Hepatocyte (in vitro differentiated cells): ENCODE measurements around the gene JMJD7. TPM values are rescaled to one million over a fixed set of nuclear protein-coding genes. Genes with fewer than 3 reads are reported as not detected.
A peak's percentile ranks its signal among the peaks of the same experiment; 100 is the strongest.

Experiments
- DNase-seq: peaks from one replicate; pipeline ENCODE4 v3.0.0-alpha.2; 2016; ENCODE audit warnings: low spot score
- H2AFZ ChIP-seq: fragments of 200-600 bp; sonication (generic); 2 replicates; pipeline ENCODE4 v1.6.0; 2016; ENCODE audit warnings: antibody characterized with exemption, mild to moderate bottlenecking
- H3K27ac ChIP-seq: fragments of 200-600 bp; sonication (generic); 2 replicates; pipeline ENCODE4 v1.5.1; 2016; ENCODE audit warnings: mild to moderate bottlenecking
- H3K27me3 ChIP-seq: fragments of 200-600 bp; sonication (generic); 2 replicates; pipeline ENCODE4 v1.6.1; 2016
- H3K36me3 ChIP-seq: fragments of 200-600 bp; sonication (generic); replicated peaks from 2 replicates; pipeline ENCODE4 v1.5.1; 2016; ENCODE audit warnings: low read depth; ENCODE audit not compliant: insufficient read depth
- H3K4me1 ChIP-seq: fragments of 200-600 bp; sonication (generic); 2 replicates; pipeline ENCODE4 v1.5.1; 2016; ENCODE audit warnings: mild to moderate bottlenecking, moderate library complexity; ENCODE audit not compliant: insufficient read depth
- H3K4me2 ChIP-seq: fragments of 200-600 bp; sonication (generic); 2 replicates; pipeline ENCODE4 v1.6.0; 2016
- H3K4me3 ChIP-seq: fragments of 200-600 bp; sonication (generic); 2 replicates; pipeline ENCODE4 v1.5.1; 2016; ENCODE audit warnings: mild to moderate bottlenecking
- H3K79me2 ChIP-seq: fragments of 200-600 bp; sonication (generic); 2 replicates; pipeline ENCODE4 v1.6.0; 2017; ENCODE audit warnings: mild to moderate bottlenecking
- H3K9me2 ChIP-seq: fragments of 200-600 bp; sonication (generic); replicated peaks from 2 replicates; pipeline ENCODE4 v1.6.0; 2017; ENCODE audit warnings: mild to moderate bottlenecking; ENCODE audit not compliant: insufficient read depth
- H3K9me3 ChIP-seq: fragments of 200-600 bp; sonication (generic); 2 replicates; pipeline ENCODE4 v1.5.1; 2016; ENCODE audit warnings: low read depth, mild to moderate bottlenecking
- H4K20me1 ChIP-seq: fragments of 200-600 bp; sonication (generic); 2 replicates; pipeline ENCODE4 v1.6.0; 2016; ENCODE audit warnings: mild to moderate bottlenecking; ENCODE audit not compliant: insufficient read depth, poor library complexity, severe bottlenecking
- EZH2 ChIP-seq: fragments of 200-600 bp; sonication (generic); IDR thresholded peaks from 2 replicates; pipeline ENCODE4 v1.6.1; 2016; ENCODE audit warnings: antibody characterized with exemption, mild to moderate bottlenecking, borderline replicate concordance
- EZH2phosphoT487 ChIP-seq: fragments of 200-600 bp; sonication (generic); IDR thresholded peaks from one replicate; pipeline ENCODE4 v1.6.1; 2018; ENCODE audit warnings: antibody characterized with exemption, mild to moderate bottlenecking, low read depth, moderate library complexity; ENCODE audit not compliant: unreplicated experiment, severe bottlenecking
- WGBS: methylation state at CpG from one replicate; pipeline ENCODE4 v1.1.6; 2016; ENCODE audit warnings: low lambda C conversion rate; ENCODE audit errors: missing lambda C conversion rate; 5-methylcytosine and 5-hydroxymethylcytosine counted together
- polyA plus RNA-seq: library from polyadenylated mRNA; unstranded; fragments of >200 nt; fragmentation: Nextera tagmentation; extraction: Ambion mirVana; gene quantifications from 2 replicates; pipeline ENCODE4 v1.2.1, GENCODE V29; 2016
- total RNA-seq: library from RNA; depleted of rRNA; stranded (reverse); fragments of >200 nt; gene quantifications from 2 replicates; pipeline ENCODE4 v1.2.3, GENCODE V29; 2014
- TF ChIP-seq, protein P1 (sequence below): fragments of 200-600 bp; sonication (generic); IDR thresholded peaks from 2 replicates; pipeline ENCODE4 v1.5.1; 2016; ENCODE audit warnings: antibody characterized with exemption, mild to moderate bottlenecking; ENCODE audit not compliant: poor library complexity

JMJD7 gene
- total and polyA plus RNA-seq, 2 experiments from 2014 or later, result 9.9 to 14.1 TPM

DNA sequence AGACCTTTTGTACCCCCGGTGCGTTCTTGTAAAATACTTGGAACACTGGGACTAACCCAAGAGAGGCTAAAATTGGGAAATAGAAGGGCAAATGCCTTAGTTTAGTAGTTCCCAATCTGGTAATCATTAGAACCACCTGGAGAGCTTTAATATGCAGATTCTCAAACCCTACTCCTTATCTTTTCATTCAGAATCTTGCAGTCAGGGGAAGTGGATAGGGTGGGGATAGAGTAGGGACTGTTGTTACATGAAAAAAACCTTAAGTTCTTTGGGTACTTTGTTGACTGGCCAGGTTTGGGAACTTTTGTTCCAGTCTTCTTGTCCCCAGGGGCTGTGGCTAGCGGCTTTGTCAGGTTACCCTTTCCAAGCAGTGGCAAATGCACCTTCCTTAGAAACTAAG is 37.7 kb upstream of the JMJD7 start:
- Histone ChIP-seq H3K27ac (peak overlapping the region; percentile 97), H4K20me1 (no peaks in the 10 kb centered on the region), H3K79me2 (peaks cover 86% of the 10 kb centered on the region), H3K36me3 (no peaks in the 10 kb centered on the region), H3K27me3 (no peaks in the 10 kb centered on the region), H2AFZ (no peak overlapping the region), H3K4me3 (no peak overlapping the region), H3K9me3 (no peaks in the 10 kb centered on the region), H3K9me2 (no peaks in the 10 kb centered on the region), H3K4me2 (peak overlapping the region; percentile 58), H3K4me1 (peaks cover 57% of the 10 kb centered on the region)
- DNase-seq, result no peak
- TF ChIP-seq EZH2phosphoT487, result no peak
- TF ChIP-seq, protein P1, sequence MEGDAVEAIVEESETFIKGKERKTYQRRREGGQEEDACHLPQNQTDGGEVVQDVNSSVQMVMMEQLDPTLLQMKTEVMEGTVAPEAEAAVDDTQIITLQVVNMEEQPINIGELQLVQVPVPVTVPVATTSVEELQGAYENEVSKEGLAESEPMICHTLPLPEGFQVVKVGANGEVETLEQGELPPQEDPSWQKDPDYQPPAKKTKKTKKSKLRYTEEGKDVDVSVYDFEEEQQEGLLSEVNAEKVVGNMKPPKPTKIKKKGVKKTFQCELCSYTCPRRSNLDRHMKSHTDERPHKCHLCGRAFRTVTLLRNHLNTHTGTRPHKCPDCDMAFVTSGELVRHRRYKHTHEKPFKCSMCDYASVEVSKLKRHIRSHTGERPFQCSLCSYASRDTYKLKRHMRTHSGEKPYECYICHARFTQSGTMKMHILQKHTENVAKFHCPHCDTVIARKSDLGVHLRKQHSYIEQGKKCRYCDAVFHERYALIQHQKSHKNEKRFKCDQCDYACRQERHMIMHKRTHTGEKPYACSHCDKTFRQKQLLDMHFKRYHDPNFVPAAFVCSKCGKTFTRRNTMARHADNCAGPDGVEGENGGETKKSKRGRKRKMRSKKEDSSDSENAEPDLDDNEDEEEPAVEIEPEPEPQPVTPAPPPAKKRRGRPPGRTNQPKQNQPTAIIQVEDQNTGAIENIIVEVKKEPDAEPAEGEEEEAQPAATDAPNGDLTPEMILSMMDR, result no peak
- TF ChIP-seq EZH2, result no peak
- 74% methylated on average over 3 of the region's 3 CpGs for WGBS

DNA sequence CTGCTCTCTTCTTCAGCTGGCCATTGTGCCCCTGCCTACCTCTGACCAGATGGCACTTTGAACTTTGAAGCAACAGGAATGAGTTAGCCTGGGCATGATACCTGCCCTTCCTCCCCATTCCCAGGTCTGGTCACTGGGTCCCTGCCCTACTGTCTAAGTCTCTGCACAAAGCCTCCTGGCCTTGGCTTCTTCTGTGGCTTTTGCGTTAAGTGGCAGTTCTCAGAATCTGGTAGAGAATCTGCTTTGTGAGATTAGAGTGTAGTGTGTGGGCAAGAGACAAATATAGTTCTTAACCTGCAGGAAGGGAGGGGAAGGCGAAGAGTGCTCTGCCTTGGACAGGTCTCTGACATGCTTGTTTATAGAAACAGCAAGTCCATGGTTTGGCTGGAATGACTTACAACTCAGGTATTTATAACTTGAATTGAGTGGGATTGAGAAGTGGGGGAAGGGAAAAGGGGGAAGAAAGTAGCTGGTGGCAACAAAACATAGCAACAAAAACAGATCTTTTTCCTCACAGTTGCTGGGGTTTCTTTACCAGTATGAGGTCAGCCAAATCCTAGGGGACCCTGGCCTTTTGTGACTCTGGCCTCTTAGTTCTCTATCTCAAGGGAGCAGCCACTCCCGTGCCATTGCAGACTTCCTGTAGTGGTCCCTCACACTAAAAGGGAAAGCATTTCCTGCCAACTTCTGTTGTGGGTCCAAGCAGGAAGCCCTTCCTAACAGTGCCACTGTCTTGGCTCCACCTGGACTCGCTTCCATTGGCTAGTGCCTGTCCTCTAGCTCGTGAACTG is 36.9 kb upstream of the JMJD7 start:
- no peak overlapping the region for H3K4me3 ChIP-seq
- no peaks in the 10 kb centered on the region for H3K36me3 ChIP-seq
- DNase-seq, result peak; percentile 77
- TF ChIP-seq, protein P1, result no peak
- TF ChIP-seq EZH2phosphoT487 (no peak), EZH2 (no peak)
- H3K4me2 ChIP-seq, result peak overlapping the region; percentile 58
- peak overlapping the region; percentile 97 for H3K27ac ChIP-seq
- H3K9me3 ChIP-seq, result no peaks in the 10 kb centered on the region
- peaks cover 62% of the 10 kb centered on the region for H3K4me1 ChIP-seq
- WGBS, result 63% methylated on average over 5 of the region's 5 CpGs
- H3K27me3 ChIP-seq, result no peaks in the 10 kb centered on the region
- no peaks in the 10 kb centered on the region for H3K9me2 ChIP-seq
- H2AFZ ChIP-seq, result no peak overlapping the region
- H3K79me2 ChIP-seq, result peaks cover 86% of the 10 kb centered on the region
- H4K20me1 ChIP-seq, result no peaks in the 10 kb centered on the region

DNA sequence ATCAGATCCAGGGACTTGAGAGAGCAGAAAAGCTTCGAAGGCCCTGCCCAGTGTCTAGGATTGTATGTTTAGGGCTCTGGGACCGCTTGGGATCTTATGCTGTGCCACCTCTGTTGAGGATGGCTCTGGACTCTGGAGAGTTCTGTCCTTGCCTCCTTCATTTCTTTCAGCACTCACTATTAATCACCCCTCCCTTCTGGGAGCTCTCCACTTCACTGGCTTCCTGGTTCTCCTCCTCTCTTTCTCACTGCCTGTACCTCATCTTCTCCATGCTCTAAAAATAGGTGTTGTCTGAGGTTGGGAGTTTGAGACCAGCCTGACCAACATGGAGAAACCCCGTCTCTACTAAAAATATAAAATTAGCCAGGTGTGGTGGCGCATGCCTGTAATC is 36.4 kb upstream of the JMJD7 start:
- peaks cover 66% of the 10 kb centered on the region for H3K4me1 ChIP-seq
- TF ChIP-seq, protein P1, result no peak
- TF ChIP-seq EZH2, result no peak
- no peak for TF ChIP-seq EZH2phosphoT487
- no peak overlapping the region for H3K4me3 ChIP-seq
- no peak overlapping the region for H2AFZ ChIP-seq
- H3K4me2 ChIP-seq, result peak overlapping the region; percentile 44
- no peaks in the 10 kb centered on the region for H3K27me3 ChIP-seq
- H3K79me2 ChIP-seq, result peaks cover 83% of the 10 kb centered on the region
- H4K20me1 ChIP-seq, result no peaks in the 10 kb centered on the region
- no peaks in the 10 kb centered on the region for H3K9me3 ChIP-seq
- 94% methylated on average over 4 of the region's 4 CpGs for WGBS
- H3K9me2 ChIP-seq, result no peaks in the 10 kb centered on the region
- no peak for DNase-seq
- no peaks in the 10 kb centered on the region for H3K36me3 ChIP-seq
- H3K27ac ChIP-seq, result peak overlapping the region; percentile 97
